Transverse colon (tissue), 3 donors: Measurements from ENCODE around the gene XYLT1.

Experiments
- CTCF ChIP-seq, 5 experiments: fragments of 200-600 bp in 3 of 5; fragments of 450-650 bp in 2 of 5; sonication (generic) in 3 of 5; IDR thresholded peaks; 1 replicate in 2 of 5; 2 replicates in 3 of 5; pipeline ENCODE4 v1.5.1; 2016 to 2017; ENCODE audit warnings: antibody characterized with exemption in 5 of 5, inconsistent platforms in 3 of 5, mild to moderate bottlenecking in 2 of 5, moderate library complexity in 1 of 5
- POLR2A ChIP-seq: fragments of 450-650 bp; IDR thresholded peaks from one replicate; pipeline ENCODE4 v1.6.1; 2016; ENCODE audit warnings: antibody characterized with exemption, mild to moderate bottlenecking, moderate library complexity

- TF ChIP-seq POLR2A (no peak), CTCF (IDR thresholded peaks at IDR 0.05) (no peak)
Observed at GRCh38 chr16:17282247-17282646, 188.5 kb downstream of the XYLT1 start.
